CD4-positive, alpha-beta T cell (primary cell): Measurements from ENCODE around the gene HIF1A. TPM values are rescaled to one million over a fixed set of nuclear protein-coding genes. Genes with fewer than 3 reads are reported as not detected.
"Not testable (repeated sequence)": the region's sequence is repeated elsewhere in the genome, so short reads cannot be mapped to it uniquely, and the experiment has no call there.

ENCODE experiments used
- ATAC-seq: fragments of 200-7000 bp; cut with Tn5 transposase; one replicate; pipeline ENCODE4 v1.10.0; 2022; ENCODE audit warnings: mild to moderate bottlenecking; ENCODE audit not compliant: poor library complexity
- CTCF ChIA-PET: fragments of 350-600 bp; sonication (Branson Sonifier 250); formaldehyde crosslinking; loops from one replicate; lab custom pipeline; 2021; ENCODE audit warnings: antibody characterized with exemption, inconsistent platforms; lab: Charles Lee
- POLR2A ChIA-PET: fragments of 350-600 bp; sonication (Branson Sonifier 250); formaldehyde crosslinking; loops from one replicate; lab custom pipeline; 2021; ENCODE audit warnings: antibody characterized with exemption, inconsistent platforms; lab: Charles Lee
- DNase-seq, 14 experiments: peaks; one replicate each; pipeline ENCODE4 v3.0.0-alpha.2; 2013 to 2020; ENCODE audit warnings: mixed read lengths in 2 of 14
- H3K27ac ChIP-seq, 2 donors: one replicate each; pipeline versions ENCODE4 v1.5.1 to v1.7.0; 2013; ENCODE audit warnings: low read length in 2 of 2, low read depth in 1 of 2, mild to moderate bottlenecking in 1 of 2
- H3K27me3 ChIP-seq, 2 experiments: 1 replicate in 1 of 2; 2 replicates in 1 of 2; pipeline versions ENCODE4 v1.6.1 to v1.7.0; 2013; ENCODE audit warnings: low read length in 2 of 2, control low read depth in 1 of 2, mild to moderate bottlenecking in 1 of 2, moderate library complexity in 1 of 2; ENCODE audit not compliant: insufficient read depth in 2 of 2, control insufficient read depth in 1 of 2
- H3K36me3 ChIP-seq: one replicate; pipeline ENCODE4 v1.6.1; 2013; ENCODE audit warnings: low read length, control low read depth; ENCODE audit not compliant: insufficient read depth
- H3K4me1 ChIP-seq: one replicate; pipeline ENCODE4 v1.6.1; 2013; ENCODE audit warnings: low read length, control low read depth; ENCODE audit not compliant: insufficient read depth
- H3K4me3 ChIP-seq: one replicate; pipeline ENCODE4 v1.5.1; 2013; ENCODE audit warnings: mild to moderate bottlenecking, low read length, moderate library complexity
- H3K9me3 ChIP-seq, 2 experiments: 1 replicate in 1 of 2; 2 replicates in 1 of 2; pipeline versions ENCODE4 v1.6.1 to v1.7.0; 2013; ENCODE audit warnings: low read length in 2 of 2, mild to moderate bottlenecking in 2 of 2, control low read depth in 1 of 2, moderate library complexity in 1 of 2; ENCODE audit not compliant: control insufficient read depth in 1 of 2, insufficient read depth in 1 of 2
- H3K27ac Mint-ChIP-seq: one replicate; pipeline ENCODE4 v1.8.0; 2020; ENCODE audit warnings: mixed read lengths
- H3K27me3 Mint-ChIP-seq: one replicate; pipeline ENCODE4 v1.8.0; 2021; ENCODE audit warnings: mixed read lengths
- H3K36me3 Mint-ChIP-seq: one replicate; pipeline ENCODE4 v1.8.0; 2021; ENCODE audit warnings: low read depth, mixed read lengths
- H3K4me1 Mint-ChIP-seq: one replicate; pipeline ENCODE4 v1.8.0; 2021; ENCODE audit warnings: low read depth, mixed read lengths
- H3K4me3 Mint-ChIP-seq: one replicate; pipeline ENCODE4 v1.8.0; 2020; ENCODE audit warnings: mild to moderate bottlenecking, mixed read lengths
- H3K9me3 Mint-ChIP-seq: one replicate; pipeline ENCODE4 v1.8.0; 2020; ENCODE audit warnings: mixed read lengths
- intact Hi-C, 2 experiments: fragments of 100-400 bp; cut with DNase I in 1 of 2; cut with micrococcal nuclease in 1 of 2; formaldehyde crosslinking; loops; one replicate each; pipeline versions ENCODE4 v1.15.1 to v1.9.0; 2023 to 2025; cut with DNase I, micrococcal nuclease
- total RNA-seq, 174 experiments: library from RNA in 2 of 174; stranded (reverse) in 2 of 174; gene quantifications; one replicate each; pipeline ENCODE4 v1.2.3 and lab custom pipeline; 2021 to 2026
- TF ChIP-seq, protein P1 (sequence below): fragments of 200-600 bp; IDR thresholded peaks from one replicate; pipeline ENCODE4 v1.8.0; 2022; ENCODE audit warnings: antibody characterized with exemption, mild to moderate bottlenecking

The HIF1A gene
- total RNA-seq, 2 experiments from 2014 or later = 350 to 369 TPM

DNA sequence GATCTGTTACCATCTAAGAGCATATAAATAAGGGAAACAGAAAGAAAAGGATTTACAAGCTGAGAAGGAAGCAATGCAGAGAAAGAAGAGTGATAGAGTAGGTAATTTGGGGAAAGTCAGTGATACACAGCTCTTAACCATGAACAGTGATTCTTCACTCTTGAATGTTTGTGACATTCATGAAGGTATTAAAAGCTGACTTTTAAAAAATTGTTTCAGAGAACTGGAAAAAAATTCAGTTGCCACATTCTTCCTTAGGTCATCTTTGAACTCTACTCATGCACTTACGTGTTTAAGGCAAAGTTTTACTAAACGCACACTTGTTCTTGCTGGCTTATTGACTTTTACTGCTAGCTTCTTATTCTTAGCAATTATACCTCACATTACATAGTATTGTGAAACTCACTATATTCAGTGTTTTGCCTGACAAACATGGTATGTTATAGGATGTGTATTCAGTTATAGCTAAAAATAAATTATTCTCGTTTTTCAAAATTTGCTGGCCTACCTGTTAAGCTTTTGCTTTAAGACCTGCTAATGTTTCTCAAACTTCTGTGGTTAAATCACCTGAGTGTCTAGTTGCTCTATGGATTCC lies 10.9 kb downstream of the HIF1A start:
- ATAC-seq = no peak
- H3K27ac Mint-ChIP-seq = peak overlapping the region; percentile 37

DNA sequence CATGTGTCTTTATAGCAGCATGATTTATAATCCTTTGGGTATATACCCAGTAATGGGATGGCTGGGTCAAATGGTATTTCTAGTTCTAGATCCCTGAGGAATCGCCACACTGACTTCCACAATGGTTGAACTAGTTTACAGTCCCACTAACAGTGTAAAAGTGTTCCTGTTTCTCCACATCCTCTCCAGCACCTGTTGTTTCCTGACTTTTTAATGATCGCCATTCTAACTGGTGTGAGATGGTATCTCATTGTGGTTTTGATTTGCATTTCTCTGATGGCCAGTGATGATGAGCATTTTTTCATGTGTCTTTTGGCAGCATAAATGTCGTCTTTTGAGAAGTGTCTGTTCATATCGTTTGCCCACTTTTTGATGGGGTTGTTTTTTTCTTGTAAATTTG lies 12.5 kb downstream of the HIF1A start:
- ATAC-seq, H3K4me3 ChIP-seq, H3K9me3 Mint-ChIP-seq, H3K27ac Mint-ChIP-seq, H3K4me3 Mint-ChIP-seq, intact Hi-C loops, H3K27me3 Mint-ChIP-seq, H3K36me3 ChIP-seq, DNase-seq, H3K36me3 Mint-ChIP-seq, H3K9me3 ChIP-seq, CTCF ChIA-PET, H3K27me3 ChIP-seq, H3K27ac ChIP-seq: not testable (repeated sequence)
- POLR2A ChIA-PET = interaction anchor here (1.2 kb wide), 1 partner anchor 13 kb away, joined by 3 read pairs; the partner anchor contains the start of gene HIF1A
- peaks cover 20% of the 10 kb centered on the region for H3K4me1 ChIP-seq
- peaks cover 92% of the 10 kb centered on the region for H3K4me1 Mint-ChIP-seq

More for the DNA sequence above, 10.9 kb downstream of the HIF1A start:
- Histone ChIP-seq H3K4me1 (peaks cover 20% of the 10 kb centered on the region), H3K27ac (no peak overlapping the region), H3K4me3 (no peak overlapping the region), H3K36me3 (no peaks in the 10 kb centered on the region), H3K9me3 (no peaks in the 10 kb centered on the region), H3K27me3 (no peaks in the 10 kb centered on the region)
- H3K9me3 Mint-ChIP-seq = peaks cover 4% of the 10 kb centered on the region
- DNase-seq = no peak
- ChIA-PET POLR2A (interaction anchor here (0.7 to 1.9 kb wide), 9 partner anchors 9 to 55 kb away, joined by 3 to 10 read pairs (median 4); partner anchors contain the start of gene HIF1A), CTCF (no interaction called here)
- peaks cover 86% of the 10 kb centered on the region for H3K4me1 Mint-ChIP-seq
- peaks cover 5% of the 10 kb centered on the region for H3K36me3 Mint-ChIP-seq
- H3K4me3 Mint-ChIP-seq = peak overlapping the region; percentile 36
- no peaks in the 10 kb centered on the region for H3K27me3 Mint-ChIP-seq
- intact Hi-C loops = no loop called here
- TF ChIP-seq, protein P1, sequence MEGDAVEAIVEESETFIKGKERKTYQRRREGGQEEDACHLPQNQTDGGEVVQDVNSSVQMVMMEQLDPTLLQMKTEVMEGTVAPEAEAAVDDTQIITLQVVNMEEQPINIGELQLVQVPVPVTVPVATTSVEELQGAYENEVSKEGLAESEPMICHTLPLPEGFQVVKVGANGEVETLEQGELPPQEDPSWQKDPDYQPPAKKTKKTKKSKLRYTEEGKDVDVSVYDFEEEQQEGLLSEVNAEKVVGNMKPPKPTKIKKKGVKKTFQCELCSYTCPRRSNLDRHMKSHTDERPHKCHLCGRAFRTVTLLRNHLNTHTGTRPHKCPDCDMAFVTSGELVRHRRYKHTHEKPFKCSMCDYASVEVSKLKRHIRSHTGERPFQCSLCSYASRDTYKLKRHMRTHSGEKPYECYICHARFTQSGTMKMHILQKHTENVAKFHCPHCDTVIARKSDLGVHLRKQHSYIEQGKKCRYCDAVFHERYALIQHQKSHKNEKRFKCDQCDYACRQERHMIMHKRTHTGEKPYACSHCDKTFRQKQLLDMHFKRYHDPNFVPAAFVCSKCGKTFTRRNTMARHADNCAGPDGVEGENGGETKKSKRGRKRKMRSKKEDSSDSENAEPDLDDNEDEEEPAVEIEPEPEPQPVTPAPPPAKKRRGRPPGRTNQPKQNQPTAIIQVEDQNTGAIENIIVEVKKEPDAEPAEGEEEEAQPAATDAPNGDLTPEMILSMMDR = no peak

DNA sequence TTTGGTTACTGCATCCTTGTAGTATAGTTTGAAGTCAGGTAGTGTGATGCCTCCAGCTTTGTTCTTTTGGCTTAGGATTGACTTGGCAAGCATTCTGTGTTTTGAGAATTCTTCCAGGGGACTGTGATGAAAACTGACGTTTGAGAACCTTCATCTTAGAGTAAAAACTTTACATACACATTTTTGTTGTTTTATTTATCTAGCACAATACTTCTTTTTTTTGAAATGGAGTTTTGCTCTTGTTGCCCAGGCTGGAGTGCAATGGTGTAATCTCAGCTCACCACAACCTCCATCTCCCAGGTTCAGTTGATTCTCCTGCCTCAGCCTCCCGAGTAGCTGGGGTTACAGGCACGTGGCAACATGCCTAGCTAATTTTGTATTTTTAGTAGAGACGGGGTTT lies 13.4 kb downstream of the HIF1A start:
- intact Hi-C loops, H3K27ac Mint-ChIP-seq, ATAC-seq, H3K9me3 Mint-ChIP-seq, CTCF ChIA-PET, H3K36me3 Mint-ChIP-seq, H3K27ac ChIP-seq, H3K27me3 Mint-ChIP-seq, H3K36me3 ChIP-seq, DNase-seq, H3K9me3 ChIP-seq, H3K4me3 Mint-ChIP-seq, H3K27me3 ChIP-seq, H3K4me3 ChIP-seq: not testable (repeated sequence)
- H3K4me1 Mint-ChIP-seq = peaks cover 92% of the 10 kb centered on the region
- POLR2A ChIA-PET = interaction anchor here (1.2 to 1.5 kb wide), 2 partner anchors 8 to 14 kb away, joined by 3 to 5 read pairs; partner anchors contain the start of gene HIF1A
- peaks cover 24% of the 10 kb centered on the region for H3K4me1 ChIP-seq

DNA sequence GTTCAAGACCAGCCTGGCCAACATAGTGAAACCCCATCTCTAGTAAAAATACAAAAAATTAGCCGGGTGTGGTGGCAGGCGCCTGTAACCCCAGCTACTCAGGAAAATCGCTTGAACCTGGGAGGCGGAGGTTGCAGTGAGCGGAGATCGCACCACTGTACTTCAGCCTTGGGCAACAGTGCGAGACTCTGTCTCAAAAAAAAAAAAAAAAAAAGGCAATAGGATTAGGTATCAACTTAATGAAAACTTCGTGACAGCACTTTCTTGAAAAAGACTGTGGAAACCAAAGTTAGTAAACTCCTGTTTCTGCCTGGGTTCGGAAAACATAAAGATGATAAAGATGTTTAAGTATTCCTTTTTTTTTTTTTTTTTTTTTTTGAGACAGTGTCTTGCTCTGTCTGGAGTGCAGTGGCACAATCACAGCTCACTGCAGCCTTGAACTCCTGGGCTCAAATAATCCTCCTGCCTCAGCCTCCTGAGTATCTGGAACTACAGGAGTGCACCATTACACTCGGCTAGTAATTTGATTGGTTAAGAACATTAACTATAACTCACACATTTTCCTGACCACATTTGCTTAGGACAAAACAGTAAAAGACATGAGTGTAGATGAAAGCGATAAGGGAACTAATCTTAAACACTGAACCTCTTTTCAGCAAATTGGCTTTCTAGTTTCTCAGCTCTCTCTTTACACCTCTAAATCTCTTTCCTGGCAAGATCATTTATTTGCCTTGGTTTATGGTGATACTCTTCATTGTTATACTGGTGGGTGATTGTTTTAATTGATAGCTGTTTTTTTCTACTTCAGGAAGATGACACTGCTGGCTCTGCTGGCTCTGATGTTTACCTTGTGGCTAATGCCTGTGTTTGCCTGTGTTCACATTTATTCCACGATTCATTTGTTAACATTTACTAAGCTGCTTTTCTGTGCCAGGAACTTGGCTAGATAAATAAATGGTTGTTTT lies 15.8 kb downstream of the HIF1A start:
- intact Hi-C loops = no loop called here
- no peaks in the 10 kb centered on the region for H3K27me3 Mint-ChIP-seq
- H3K9me3 ChIP-seq = no peaks in the 10 kb centered on the region
- no peak overlapping the region for H3K4me3 ChIP-seq
- H3K27me3 ChIP-seq = no peaks in the 10 kb centered on the region
- no peak overlapping the region for H3K27ac ChIP-seq
- no peaks in the 10 kb centered on the region for H3K36me3 ChIP-seq
- peak overlapping the region; percentile 14 for H3K4me3 Mint-ChIP-seq
- DNase-seq = no peak
- peaks cover 4% of the 10 kb centered on the region for H3K9me3 Mint-ChIP-seq
- H3K36me3 Mint-ChIP-seq = peaks cover 5% of the 10 kb centered on the region
- peak; percentile 37 for ATAC-seq
- TF ChIP-seq, protein P1 = no peak
- CTCF ChIA-PET = interaction anchor here (0.8 to 1.4 kb wide), 2 partner anchors 24 to 142 kb away, joined by 3 read pairs; no protein-coding TSS in a partner anchor
- peaks cover 32% of the 10 kb centered on the region for H3K4me1 ChIP-seq
- peak overlapping the region; percentile 8 for H3K27ac Mint-ChIP-seq
- peaks cover 89% of the 10 kb centered on the region for H3K4me1 Mint-ChIP-seq
- POLR2A ChIA-PET = interaction anchor here (0.6 to 2.1 kb wide), 4 partner anchors 13 to 206 kb away, joined by 3 to 9 read pairs (median 5); partner anchors contain the start of gene HIF1A
